Common myeloid progenitor, CD34-positive (primary cell): ENCODE measurements around the gene KCNK5.

Source experiments
- CTCF ChIA-PET: fragments of 350-600 bp; sonication (Branson Sonifier 250); formaldehyde crosslinking; loops from one replicate; lab custom pipeline; 2021; ENCODE audit warnings: antibody characterized with exemption; lab: Charles Lee
- POLR2A ChIA-PET: fragments of 350-600 bp; sonication (Branson Sonifier 250); formaldehyde crosslinking; loops from one replicate; lab custom pipeline; 2021; ENCODE audit warnings: antibody characterized with exemption; lab: Charles Lee
- DNase-seq, 3 donors: peaks; one replicate each; pipeline versions ENCODE4 v3.0.0 to v3.0.0-alpha.2; 2013
- H3K27ac ChIP-seq, 2 experiments: 1 replicate in 1 of 2; 2 replicates in 1 of 2; pipeline ENCODE4 v1.7.0; 2013; ENCODE audit warnings: inconsistent platforms in 2 of 2, low read length in 2 of 2, mild to moderate bottlenecking in 2 of 2, low read depth in 1 of 2, moderate library complexity in 1 of 2; ENCODE audit not compliant: severe bottlenecking in 2 of 2, insufficient read depth in 1 of 2, poor library complexity in 1 of 2
- H3K27me3 ChIP-seq, 5 experiments: replicated peaks in 2 of 5; 1 replicate in 3 of 5; 2 replicates in 2 of 5; pipeline versions ENCODE4 v1.6.1 to v1.7.0; 2013; ENCODE audit warnings: low read length in 4 of 5, mild to moderate bottlenecking in 2 of 5, moderate library complexity in 2 of 5, inconsistent platforms in 1 of 5; ENCODE audit not compliant: insufficient read depth in 5 of 5, control insufficient read depth in 4 of 5
- H3K36me3 ChIP-seq, 4 experiments: 1 replicate in 2 of 4; 2 replicates in 2 of 4; pipeline versions ENCODE4 v1.6.1 to v1.7.0; 2013; ENCODE audit warnings: low read length in 3 of 4, control low read depth in 1 of 4, mild to moderate bottlenecking in 1 of 4; ENCODE audit not compliant: control insufficient read depth in 4 of 4, insufficient read depth in 4 of 4
- H3K4me1 ChIP-seq, 4 experiments: 1 replicate in 3 of 4; 2 replicates in 1 of 4; pipeline versions ENCODE4 v1.6.1 to v1.7.1; 2013; ENCODE audit warnings: low read length in 3 of 4, mild to moderate bottlenecking in 3 of 4, control low read depth in 1 of 4, inconsistent platforms in 1 of 4, moderate library complexity in 1 of 4; ENCODE audit not compliant: control insufficient read depth in 4 of 4, insufficient read depth in 4 of 4; ENCODE audit errors: control extremely low read depth in 1 of 4
- H3K4me3 ChIP-seq, 7 experiments: 1 replicate in 4 of 7; 2 replicates in 3 of 7; pipeline versions ENCODE4 v1.5.1 to v1.7.0; 2013; ENCODE audit warnings: mild to moderate bottlenecking in 7 of 7, low read length in 6 of 7, moderate library complexity in 6 of 7, inconsistent platforms in 2 of 7, low read depth in 2 of 7, control low read depth in 1 of 7; ENCODE audit not compliant: insufficient read depth in 4 of 7, control insufficient read depth in 1 of 7; ENCODE audit errors: extremely low read depth in 1 of 7
- H3K9me3 ChIP-seq, 5 experiments: 1 replicate in 4 of 5; 2 replicates in 1 of 5; pipeline versions ENCODE4 v1.6.1 to v1.7.1; 2013; ENCODE audit warnings: low read length in 4 of 5, mild to moderate bottlenecking in 2 of 5, inconsistent platforms in 1 of 5, low read depth in 1 of 5, moderate library complexity in 1 of 5; ENCODE audit not compliant: control insufficient read depth in 4 of 5, insufficient read depth in 2 of 5; ENCODE audit errors: control extremely low read depth in 1 of 5
- WGBS: methylation state at CpG from one replicate; pipeline ENCODE4 v1.1.5; 2013; ENCODE audit not compliant: insufficient coverage; 5-methylcytosine and 5-hydroxymethylcytosine counted together

The KCNK5 gene

GRCh38 chr6:39218868-39219567, 10.3 kb downstream of the KCNK5 start:
- CTCF ChIA-PET, result interaction anchor here (1.3 to 1.5 kb wide), 2 partner anchors 13 to 52 kb away, joined by 3 to 4 read pairs; no protein-coding TSS in a partner anchor
- Histone ChIP-seq H3K4me3 (no peak overlapping the region), H3K9me3 (no peaks in the 10 kb centered on the region), H3K4me1 (peaks cover 0 to 76% (median 30%) of the 10 kb centered on the region in 4 experiments), H3K36me3 (peaks cover 0 to 7% (median 3%) of the 10 kb centered on the region in 4 experiments), H3K27ac (peak overlapping the region in 1 of 2 experiments; percentile 63), H3K27me3 (no peaks in the 10 kb centered on the region)
- DNase-seq, result peak in 2 of 3 donors; percentile 55 to 67
- POLR2A ChIA-PET, result no interaction called here
- whole genome bisulfite sequencing, result 60% methylated on average over 5 of the region's 5 CpGs

GRCh38 chr6:39217177-39217864, 12.0 kb downstream of the KCNK5 start:
- ChIA-PET POLR2A (no interaction called here), CTCF (interaction anchor here (0.5 to 2.1 kb wide), 4 partner anchors 9 to 48 kb away, joined by 3 to 7 read pairs (median 4); no protein-coding TSS in a partner anchor)
- Histone ChIP-seq H3K27ac (no peak overlapping the region), H3K4me1 (peaks cover 0 to 79% (median 33%) of the 10 kb centered on the region in 4 experiments), H3K36me3 (peaks cover 0 to 7% (median 3%) of the 10 kb centered on the region in 4 experiments), H3K9me3 (no peaks in the 10 kb centered on the region), H3K4me3 (no peak overlapping the region), H3K27me3 (no peaks in the 10 kb centered on the region)
- no peak for DNase-seq
- 96% methylated on average over 6 of the region's 11 CpGs for WGBS

- H3K27me3 ChIP-seq, result no peaks in the 10 kb centered on the region
- WGBS, result 97% methylated on average over 6 of the region's 10 CpGs
- H3K36me3 ChIP-seq, result peaks cover 0 to 6% (median 1%) of the 10 kb centered on the region in 4 experiments
- peaks cover 0 to 73% (median 24%) of the 10 kb centered on the region in 4 experiments for H3K4me1 ChIP-seq
- H3K9me3 ChIP-seq, result no peaks in the 10 kb centered on the region
- H3K27ac ChIP-seq, result no peak overlapping the region
- H3K4me3 ChIP-seq, result no peak overlapping the region
- ChIA-PET CTCF (interaction anchor here (0.9 to 1.8 kb wide), 3 partner anchors 10 to 95 kb away, joined by 3 read pairs; no protein-coding TSS in a partner anchor), POLR2A (no interaction called here)
- DNase-seq, result no peak
Observed at GRCh38 chr6:39215640-39216158, 13.6 kb downstream of the KCNK5 start.

GRCh38 chr6:39214846-39215639, 14.2 kb downstream of the KCNK5 start:
- H3K36me3 ChIP-seq, result peaks cover 0 to 6% (median 1%) of the 10 kb centered on the region in 4 experiments
- no peak overlapping the region for H3K4me3 ChIP-seq
- 90% methylated on average over 6 of the region's 10 CpGs for WGBS
- CTCF ChIA-PET, result interaction anchor here (0.9 to 1.8 kb wide), 3 partner anchors 9 to 95 kb away, joined by 3 to 4 read pairs (median 3); no protein-coding TSS in a partner anchor
- POLR2A ChIA-PET, result no interaction called here
- peaks cover 0 to 73% (median 28%) of the 10 kb centered on the region in 4 experiments for H3K4me1 ChIP-seq
- H3K9me3 ChIP-seq, result no peaks in the 10 kb centered on the region
- no peak for DNase-seq
- no peak overlapping the region for H3K27ac ChIP-seq
- H3K27me3 ChIP-seq, result no peaks in the 10 kb centered on the region

DNA sequence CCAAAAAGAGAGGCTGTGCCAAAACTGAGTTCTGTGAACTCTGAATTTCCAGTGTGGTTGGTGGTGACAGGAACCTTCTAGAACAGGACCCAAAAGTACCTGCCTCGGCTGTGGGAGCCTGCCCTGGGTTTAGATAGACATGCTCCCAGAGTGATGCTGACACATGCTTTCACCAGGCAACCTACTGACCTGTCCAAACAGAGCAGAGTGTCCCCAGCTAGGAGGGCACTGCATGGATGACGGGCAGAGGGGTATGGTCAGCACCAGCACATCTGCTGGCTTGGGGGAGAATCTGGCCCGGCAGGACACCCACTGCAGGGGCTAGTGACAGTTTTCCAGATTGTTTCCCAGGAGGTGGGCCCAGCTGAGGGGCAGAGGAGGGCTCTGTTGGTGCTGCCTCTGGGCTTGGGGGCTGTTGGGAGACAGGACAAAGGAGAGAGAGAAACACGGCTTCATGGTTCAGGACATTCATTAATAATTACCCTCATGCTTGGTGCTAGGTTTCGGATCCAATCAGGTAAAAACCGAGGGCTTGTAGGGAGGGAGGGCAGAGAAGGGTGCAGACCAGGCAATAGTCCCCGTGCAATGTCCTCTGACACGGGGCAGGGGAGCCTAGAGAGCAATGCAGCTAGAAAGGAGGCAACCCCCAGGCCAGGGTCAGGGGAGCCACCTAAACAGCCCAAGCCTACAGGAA, 15.0 kb downstream of the KCNK5 start:
- peaks cover 0 to 6% (median 1%) of the 10 kb centered on the region in 4 experiments for H3K36me3 ChIP-seq
- H3K9me3 ChIP-seq, result no peaks in the 10 kb centered on the region
- WGBS, result 99% methylated on average over 8 of the region's 8 CpGs
- no peak overlapping the region for H3K27ac ChIP-seq
- POLR2A ChIA-PET, result no interaction called here
- H3K4me1 ChIP-seq, result peaks cover 2 to 73% (median 33%) of the 10 kb centered on the region in 4 experiments
- H3K4me3 ChIP-seq, result no peak overlapping the region
- CTCF ChIA-PET, result interaction anchor here (0.6 to 1.5 kb wide), 2 partner anchors 88 to 219 kb away, joined by 3 to 4 read pairs; no protein-coding TSS in a partner anchor
- no peaks in the 10 kb centered on the region for H3K27me3 ChIP-seq
- DNase-seq, result no peak
